K562 (cell line): ENCODE results near the gene ASS1. TPM values are rescaled to one million over a fixed set of nuclear protein-coding genes. Genes with fewer than 3 reads are reported as not detected.
A peak's percentile ranks its signal among the peaks of the same experiment; 100 is the strongest.

Experiments
- ATAC-seq: fragments of 200-7000 bp; cut with Tn5 transposase; 3 replicates; pipeline ENCODE4 v1.9.1; 2020; ENCODE audit warnings: moderate library complexity
- BruUV-seq: library from RNA; stranded (reverse); fragments of 400-500 nt; replicated peaks from 2 replicates; lab custom pipeline; 2021; lab: Mats Ljungman, UMichigan
- CTCF ChIA-PET: fragments of 300-600 bp; formaldehyde crosslinking; extraction: SDS; loops from one replicate; lab custom pipeline; 2021; ENCODE audit warnings: low intra/inter-chr PET ratio; lab: Yijun Ruan, JAX
- POLR2A ChIA-PET: fragments of 300-600, 350-650 bp; sonication (Branson Sonifier 250); formaldehyde crosslinking; extraction: SDS; loops from one replicate; lab custom pipeline; 2021; ENCODE audit warnings: antibody characterized with exemption, inconsistent platforms; lab: Yijun Ruan, JAX
- DNase-seq, 4 experiments: peaks; one replicate each; pipeline versions ENCODE4 v3.0.0 to v3.0.0-alpha.2; 2011 to 2018; ENCODE audit warnings: low spot score in 3 of 4, mixed read lengths in 3 of 4; ENCODE audit errors: extremely low read depth in 1 of 4
- FAIRE-seq: peaks from 2 replicates; lab custom pipeline; 2011; peaks lifted over from hg19 to GRCh38; lab: Jason Lieb, UNC
- H2AFZ ChIP-seq: 2 replicates; pipeline ENCODE4 v1.6.0; 2011; ENCODE audit warnings: low read depth, low read length, control low read depth, inconsistent platforms
- H3K27ac ChIP-seq: fragments of 200-600 bp; 3 replicates; pipeline ENCODE4 v1.8.0; 2011; ENCODE audit warnings: low read depth, mild to moderate bottlenecking, control low read depth, inconsistent platforms, low read length, moderate library complexity, mixed read lengths; ENCODE audit errors: extremely low read depth
- H3K27me3 ChIP-seq, 2 experiments: fragments of 300-600 bp in 1 of 2; 2 replicates in 1 of 2; 3 replicates in 1 of 2; pipeline versions ENCODE4 v1.6.0 to v1.8.0; 2011; ENCODE audit warnings: inconsistent platforms in 2 of 2, low read length in 2 of 2, mild to moderate bottlenecking in 1 of 2, mixed read lengths in 1 of 2, moderate library complexity in 1 of 2; ENCODE audit not compliant: control insufficient read depth in 2 of 2, insufficient read depth in 2 of 2
- H3K36me3 ChIP-seq: fragments of 300-600 bp; 3 replicates; pipeline ENCODE4 v1.8.0; 2011; ENCODE audit warnings: mild to moderate bottlenecking, low read length, inconsistent platforms; ENCODE audit not compliant: control insufficient read depth, insufficient read depth
- H3K4me1 ChIP-seq, 2 experiments: fragments of 200-600 bp in 1 of 2; replicated peaks in 1 of 2; 2 replicates in 1 of 2; 3 replicates in 1 of 2; pipeline versions ENCODE4 v1.5.1 to v1.8.0; 2011; ENCODE audit warnings: inconsistent platforms in 2 of 2, low read length in 2 of 2, mild to moderate bottlenecking in 1 of 2, mixed read lengths in 1 of 2, moderate library complexity in 1 of 2; ENCODE audit not compliant: control insufficient read depth in 2 of 2, insufficient read depth in 2 of 2
- H3K4me2 ChIP-seq: 2 replicates; pipeline ENCODE4 v1.6.1; 2011; ENCODE audit warnings: low read length, control low read depth, inconsistent platforms, mixed read lengths; ENCODE audit not compliant: insufficient read depth
- H3K4me3 ChIP-seq: fragments of 200-600 bp; sonication (generic), shearing (Covaris generic); 2 replicates; pipeline ENCODE4 v1.5.1; 2016; ENCODE audit warnings: control low read depth, inconsistent platforms
- H3K79me2 ChIP-seq: fragments of 200-600 bp; 3 replicates; pipeline ENCODE4 v1.8.0; 2011; ENCODE audit warnings: low read length, inconsistent platforms; ENCODE audit not compliant: control insufficient read depth, insufficient read depth
- H3K9ac ChIP-seq, 2 experiments: 2 replicates each; pipeline versions ENCODE4 v1.6.0 to v1.6.1; 2011; ENCODE audit warnings: low read depth in 2 of 2, low read length in 2 of 2, control low read depth in 1 of 2, inconsistent platforms in 1 of 2, mild to moderate bottlenecking in 1 of 2, mixed read lengths in 1 of 2; ENCODE audit not compliant: insufficient read depth in 1 of 2
- H3K9me1 ChIP-seq: one replicate; pipeline ENCODE4 v1.6.0; 2011; ENCODE audit warnings: inconsistent platforms, mild to moderate bottlenecking, low read length, moderate library complexity; ENCODE audit not compliant: control insufficient read depth, insufficient read depth
- H3K9me3 ChIP-seq: replicated peaks from 2 replicates; pipeline ENCODE4 v1.5.1; 2011; ENCODE audit warnings: low read depth, low read length, inconsistent platforms; ENCODE audit not compliant: control insufficient read depth, insufficient read depth
- H4K20me1 ChIP-seq: replicated peaks from 2 replicates; pipeline ENCODE4 v1.6.1; 2011; ENCODE audit warnings: low read length, inconsistent platforms, mixed read lengths; ENCODE audit not compliant: control insufficient read depth, insufficient read depth
- CTBP1 ChIP-seq: fragments of 450-650 bp; IDR thresholded peaks from 2 replicates; pipeline ENCODE4 v1.6.1; 2016; ENCODE audit warnings: borderline replicate concordance
- DLX4 ChIP-seq: fragments of 250-450 bp; sonication (Bioruptor Pico); IDR thresholded peaks from 2 replicates; pipeline ENCODE4 v1.6.1; 2021; ENCODE audit warnings: mild to moderate bottlenecking
- EHMT2 ChIP-seq: fragments of 450-650 bp; IDR thresholded peaks from 2 replicates; pipeline ENCODE4 v1.6.1; 2018; ENCODE audit warnings: antibody characterized with exemption
- ELF4 ChIP-seq: fragments of 450-650 bp; formaldehyde crosslinking; IDR thresholded peaks from 2 replicates; pipeline ENCODE4 v1.4.0; 2022; ENCODE audit warnings: missing genetic modification characterization
- GTF2E2 ChIP-seq: fragments of 200-800 bp; sonication (Bioruptor generic); IDR thresholded peaks from 2 replicates; pipeline ENCODE4 v1.6.1; 2016; ENCODE audit warnings: missing genetic modification characterization, missing compliant biosample characterization
- HDAC1 ChIP-seq, 2 experiments: fragments of 450-650 bp; IDR thresholded peaks; 2 replicates each; pipeline ENCODE4 v1.6.1; 2016 to 2017; ENCODE audit warnings: inconsistent platforms in 1 of 2, mild to moderate bottlenecking in 1 of 2, moderate library complexity in 1 of 2
- HDAC2 ChIP-seq: fragments of 450-650 bp; IDR thresholded peaks from 2 replicates; pipeline ENCODE4 v1.6.1; 2016; ENCODE audit warnings: mild to moderate bottlenecking
- HMGN3 ChIP-seq: IDR thresholded peaks from 2 replicates; pipeline ENCODE4 v1.6.1; 2011; ENCODE audit warnings: borderline replicate concordance, low read depth, mild to moderate bottlenecking, mixed read lengths, low read length; ENCODE audit not compliant: insufficient read length; ENCODE audit errors: extremely low read depth
- KDM1A ChIP-seq, 2 experiments: fragments of 450-650 bp; IDR thresholded peaks; 2 replicates each; pipeline ENCODE4 v1.6.1; 2016; ENCODE audit warnings: mild to moderate bottlenecking in 2 of 2
- MEIS2 ChIP-seq: fragments of 450-650 bp; IDR thresholded peaks from 2 replicates; pipeline ENCODE4 v1.6.1; 2014; ENCODE audit warnings: mild to moderate bottlenecking; ENCODE audit not compliant: partially characterized antibody
- MLX ChIP-seq, 2 experiments: fragments of 450-650 bp in 1 of 2; sonication (generic) in 1 of 2; formaldehyde crosslinking; conservative IDR thresholded peaks; 2 replicates each; pipeline versions ENCODE4 v1.4.0 to v1.8.1; 2020 to 2022; ENCODE audit warnings: mild to moderate bottlenecking in 1 of 2, missing genetic modification reagents in 1 of 2
- NFIX ChIP-seq: fragments of 250-450 bp; sonication (Bioruptor Pico); IDR thresholded peaks from 2 replicates; pipeline ENCODE4 v1.4.0; 2020; ENCODE audit warnings: low read depth, mild to moderate bottlenecking, moderate library complexity
- NR2C2 ChIP-seq, 2 experiments: fragments of 200-800 bp in 1 of 2; sonication (Bioruptor generic) in 1 of 2; sonication (generic) in 1 of 2; formaldehyde crosslinking in 1 of 2; IDR thresholded peaks; 2 replicates each; pipeline versions ENCODE4 v1.6.1 to v1.8.0; 2016 to 2022; ENCODE audit warnings: mild to moderate bottlenecking in 1 of 2, missing compliant biosample characterization in 1 of 2, missing genetic modification characterization in 1 of 2, missing genetic modification reagents in 1 of 2
- NUFIP1 ChIP-seq: fragments of 450-650 bp; IDR thresholded peaks from 2 replicates; pipeline ENCODE4 v1.6.1; 2018; ENCODE audit not compliant: partially characterized antibody
- PKNOX1 ChIP-seq: fragments of 450-650 bp; IDR thresholded peaks from 2 replicates; pipeline ENCODE4 v1.6.1; 2016
- POU5F1 ChIP-seq: fragments of 150-350 bp; IDR thresholded peaks from 2 replicates; pipeline ENCODE4 v1.6.1; 2014; ENCODE audit warnings: borderline replicate concordance, low read length, low read depth, mild to moderate bottlenecking; ENCODE audit not compliant: partially characterized antibody
- TAF7 ChIP-seq: fragments of 450-650 bp; IDR thresholded peaks from 2 replicates; pipeline ENCODE4 v1.6.1; 2016; ENCODE audit warnings: missing genetic modification characterization, missing compliant biosample characterization
- TAF9B ChIP-seq: fragments of 450-650 bp; IDR thresholded peaks from 2 replicates; pipeline ENCODE4 v1.6.1; 2018; ENCODE audit warnings: mild to moderate bottlenecking; ENCODE audit not compliant: partially characterized antibody
- ZKSCAN8 ChIP-seq: fragments of 200-800 bp; sonication (Bioruptor generic); IDR thresholded peaks from 2 replicates; pipeline ENCODE4 v1.6.1; 2016; ENCODE audit warnings: missing genetic modification characterization, missing compliant biosample characterization
- ZNF232 ChIP-seq: sonication (generic); formaldehyde crosslinking; IDR thresholded peaks from 2 replicates; pipeline ENCODE4 v1.8.0; 2022; ENCODE audit warnings: mild to moderate bottlenecking, missing genetic modification reagents
- ZNF354B ChIP-seq: fragments of 250-450 bp; sonication (Bioruptor Pico); IDR thresholded peaks from 2 replicates; pipeline ENCODE4 v1.4.0; 2020
- ZNF764 ChIP-seq: fragments of 250-450 bp; sonication (Bioruptor Pico); IDR thresholded peaks from 2 replicates; pipeline ENCODE4 v1.4.0; 2020; ENCODE audit warnings: low read depth, mild to moderate bottlenecking, moderate library complexity
- WGBS: fragments of 100-300 bp; shearing (Covaris generic); methylation state at CpG from one replicate; pipeline ENCODE4 v1.1.6; 2016; ENCODE audit warnings: low coverage, mixed read lengths; ENCODE audit not compliant: insufficient coverage; ENCODE audit errors: missing lambda C conversion rate; 5-methylcytosine and 5-hydroxymethylcytosine counted together
- in situ Hi-C: fragments of 300-500 bp; cut with MboI; formaldehyde crosslinking; loops from 4 replicates; pipeline ENCODE4 v1.15.0; 2018; ENCODE audit warnings: inconsistent platforms, mixed read lengths
- intact Hi-C: fragments of 100-400 bp; cut with micrococcal nuclease; formaldehyde crosslinking; loops from 2 replicates; pipeline ENCODE4 v1.14.2; 2022
- polyA plus RNA-seq, 8 experiments: library from polyadenylated mRNA; depleted of rRNA in 4 of 8; stranded (reverse) in 5 of 8; unstranded in 3 of 8; fragments of >200 nt; fragmentation: Nextera tagmentation in 2 of 8; fragmentation: Illumina TruSeq in 1 of 8; extraction: Ambion mirVana in 2 of 8; extraction: Trizol in 1 of 8; gene quantifications; 2 replicates each; pipeline versions ENCODE4 v1.2.1 to v1.2.3, GENCODE V29; 2011 to 2014; ENCODE audit warnings: inconsistent platforms in 1 of 8, missing spikeins in 1 of 8
- total RNA-seq, 7 experiments: library from RNA; depleted of rRNA in 6 of 7; stranded (reverse); fragments of >200 nt in 6 of 7; fragmentation: Illumina TruSeq in 2 of 7; extraction: Trizol in 2 of 7; gene quantifications; 2 replicates each; pipeline versions ENCODE4 v1.2.1 to v1.2.3, GENCODE V29; 2011 to 2021; ENCODE audit warnings: low replicate concordance in 1 of 7

Gene ASS1
- total and polyA plus RNA-seq, 9 of the 15 experiments (the other 6 are each of a cell fraction or from before 2014, with no cell fraction given): 1.5 to 5.7 (median 3.7) TPM

GRCh38 chr9:130454812-130455325 lies 10.1 kb downstream of the ASS1 start:
- WGBS: 10% methylated on average over 3 of the region's 3 CpGs
- no peaks in the 10 kb centered on the region for H3K79me2 ChIP-seq
- DNase-seq: no peak
- 0 out of 2 replicates have a peak, but pooled peaks cover 2% of the 10 kb centered on the region for H4K20me1 ChIP-seq
- no peaks in the 10 kb centered on the region for H3K36me3 ChIP-seq
- H3K4me1 ChIP-seq: peaks cover 0 to 21% of the 10 kb centered on the region in 2 experiments; a peak in 3 of 5 replicates
- H2AFZ ChIP-seq: no peak overlapping the region
- H3K9me3 ChIP-seq: no peaks in the 10 kb centered on the region
- no peak overlapping the region for H3K9ac ChIP-seq
- H3K27me3 ChIP-seq: peaks cover 5 to 19% of the 10 kb centered on the region in 2 experiments; a peak in 3 of 5 replicates
- no peak overlapping the region for H3K27ac ChIP-seq
- FAIRE-seq: peak; percentile 23
- H3K4me2 ChIP-seq: no peak overlapping the region
- in situ Hi-C loops: loop anchor here (5.0 to 10.0 kb wide), 2 partner anchors 232 to 410 kb away; no protein-coding TSS in a partner anchor
- no peak overlapping the region for H3K4me3 ChIP-seq
- intact Hi-C loops: no loop called here
- ATAC-seq: no peak
- ChIA-PET CTCF (interaction anchor here (0.6 kb wide), 1 partner anchor 1587 kb away, joined by 3 read pairs; no protein-coding TSS in a partner anchor), POLR2A (no interaction called here)
- H3K9me1 ChIP-seq: no peaks in the 10 kb centered on the region
- BruUV-seq: no TSS peak
- TF ChIP-seq MEIS2 (peak; percentile 24), ZNF232 (CRISPR knock-in tag) (no peak), HDAC1 (IDR thresholded peaks at IDR 0.05) (peak in 1 of 2 experiments; percentile 74; a peak in 1 of 4 replicates), ZKSCAN8 (no peak), EHMT2 (0 out of 2 replicates have a peak, but pooled peaks have one; percentile 66), MLX (CRISPR knock-in tag; conservative IDR thresholded peaks at IDR 0.05) (no peak), KDM1A (IDR thresholded peaks at IDR 0.05) (peak; percentile 73 to 75), POU5F1 (no peak), NFIX (no peak), CTBP1 (peak; percentile 30; the same call in 1 of the 2 replicates), TAF9B (no peak), NR2C2 (CRISPR knock-in tag; IDR thresholded peaks at IDR 0.05) (no peak), NR2C2 (tag; IDR thresholded peaks at IDR 0.05) (no peak), PKNOX1 (peak; percentile 59; the same call in 1 of the 2 replicates), ELF4 (CRISPR knock-in tag) (0 out of 2 replicates have a peak, but pooled peaks have one; percentile 21), ZNF354B (no peak), DLX4 (CRISPR knock-in tag) (no peak), HMGN3 (no peak), GTF2E2 (no peak), HDAC2 (no peak), NUFIP1 (no peak), TAF7 (tag) (0 out of 2 replicates have a peak, but pooled peaks have one; percentile 11), ZNF764 (CRISPR knock-in tag) (no peak)
